ENCODE results near the gene COG7. TPM values are rescaled to one million over a fixed set of nuclear protein-coding genes. Genes with fewer than 3 reads are reported as not detected.

COG7 gene
- total and polyA plus RNA-seq, 2 of the 13 experiments (the other 11 are each of a cell fraction or from before 2014, with no cell fraction given), result 12.6 to 54.5 TPM

- H2AFZ ChIP-seq (ENCODE audit: low read length), result no peak overlapping the region
- H4K20me1 ChIP-seq (ENCODE audit: insufficient read depth, low read length), result no peaks in the 10 kb centered on the region
- FAIRE-seq (no peak), DNase-seq (ENCODE audit: low spot score) (no peak), ATAC-seq (no peak)
- in situ Hi-C loops (cut with HindIII; ENCODE audit: extremely low pct_ligation_motif_present, low pct_unique_long_range_greater_than_20kb), result no loop called here
- TF ChIP-seq KAT8 (CRISPR knock-in tag; IDR thresholded peaks at IDR 0.05) (no peak), ZNF282 (IDR thresholded peaks at IDR 0.05; ENCODE audit: partially characterized antibody) (peak; percentile 59), LCORL (IDR thresholded peaks at IDR 0.05) (peak; percentile 7; the same call in 1 of the 2 replicates), LCORL (CRISPR knock-in tag; IDR thresholded peaks at IDR 0.05) (no peak), IRF2 (CRISPR knock-in tag; IDR thresholded peaks at IDR 0.05) (no peak), NONO (IDR thresholded peaks at IDR 0.05) (0 out of 2 replicates have a peak, but pooled peaks have one; percentile 61), NONO (CRISPR knock-in tag; conservative IDR thresholded peaks at IDR 0.05) (no peak), FOXA1 (IDR thresholded peaks at IDR 0.05) (0 out of 2 replicates have a peak, but pooled peaks have one; percentile 41), FOXA1 (CRISPR knock-in tag; IDR thresholded peaks at IDR 0.05) (no peak), MNT (IDR thresholded peaks at IDR 0.05) (peak; percentile 33; the same call in 1 of the 2 replicates), SOX6 (IDR thresholded peaks at IDR 0.05) (peak; percentile 15; the same call in 1 of the 2 replicates), SOX6 (CRISPR knock-in tag; IDR thresholded peaks at IDR 0.05) (no peak)
- no TSS peak for BruUV-seq (replicated peaks)
- H3K4me1 ChIP-seq (ENCODE audit: insufficient read depth, low read length), result no peaks in the 10 kb centered on the region
- ChIA-PET POLR2A (no interaction called here), CTCF (ENCODE audit: low intra/inter-chr PET ratio, low total read pairs) (no interaction called here)
- H3K4me2 ChIP-seq (ENCODE audit: low read depth, low read length), result no peak overlapping the region
- H3K79me2 ChIP-seq (ENCODE audit: insufficient read depth, low read length), result no peaks in the 10 kb centered on the region
- H3K4me3 ChIP-seq (replicated peaks in 1 of 3; ENCODE audit: insufficient read depth in 1 of 3, low read depth in 2 of 3, low read length in 3 of 3), result no peak overlapping the region
- intact Hi-C loops (cut with micrococcal nuclease; ENCODE audit: unreplicated experiment), result no loop called here
- H3K27ac ChIP-seq (ENCODE audit: extremely low read length, insufficient read depth, low read length), result no peak overlapping the region
- WGBS (ENCODE audit: low lambda C conversion rate), result 92% methylated on average over 5 of the region's 5 CpGs
- no peak overlapping the region for H3K9ac ChIP-seq (ENCODE audit: insufficient read depth, low read depth, low read length)
- no peaks in the 10 kb centered on the region for H3K9me3 ChIP-seq (ENCODE audit: low read length)
- no peaks in the 10 kb centered on the region for H3K27me3 ChIP-seq (ENCODE audit: control insufficient read depth in 1 of 2, insufficient read depth in 2 of 2, low read length in 2 of 2)
- H3K36me3 ChIP-seq (replicated peaks in 1 of 2; ENCODE audit: control insufficient read depth in 1 of 2, insufficient read depth in 2 of 2, low read length in 2 of 2), result peaks cover 17 to 36% of the 10 kb centered on the region in 2 experiments
Measured at GRCh38 chr16:23389201-23389600, 63.8 kb downstream of the COG7 start.

All from HepG2 (cell line).